OCI-LY1 (cell line): Measurements from ENCODE around the gene C1orf87.

Experiments used
- H2AFZ ChIP-seq: fragments of 200-600 bp; sonication (generic), shearing (Covaris generic); 2 replicates; pipeline ENCODE4 v1.6.0; 2014; ENCODE audit warnings: antibody characterized with exemption, mild to moderate bottlenecking, low read length
- H3F3A ChIP-seq: fragments of 200-600 bp; sonication (generic), shearing (Covaris generic); 2 replicates; pipeline ENCODE4 v1.6.0; 2014; ENCODE audit warnings: mild to moderate bottlenecking, antibody characterized with exemption, low read length, moderate library complexity; ENCODE audit not compliant: insufficient read depth
- H3K27ac ChIP-seq: fragments of 200-600 bp; sonication (generic); 2 replicates; pipeline ENCODE4 v1.5.1; 2014; ENCODE audit warnings: low read length, mixed run types, mild to moderate bottlenecking, low read depth; ENCODE audit not compliant: poor library complexity, severe bottlenecking
- H3K27me3 ChIP-seq: fragments of 200-600 bp; sonication (generic); 2 replicates; pipeline ENCODE4 v1.6.0; 2014; ENCODE audit warnings: antibody characterized with exemption, mild to moderate bottlenecking, low read length, moderate library complexity; ENCODE audit not compliant: insufficient read depth
- H3K36me3 ChIP-seq: fragments of 200-600 bp; sonication (generic); 2 replicates; pipeline ENCODE4 v1.6.1; 2014; ENCODE audit warnings: mild to moderate bottlenecking, antibody characterized with exemption, low read length, moderate library complexity, mixed read lengths; ENCODE audit not compliant: insufficient read depth
- H3K4me1 ChIP-seq: fragments of 200-600 bp; sonication (generic); 2 replicates; pipeline ENCODE4 v1.5.1; 2014; ENCODE audit warnings: mild to moderate bottlenecking, low read length, moderate library complexity; ENCODE audit not compliant: insufficient read depth, severe bottlenecking
- H3K4me2 ChIP-seq: fragments of 200-600 bp; sonication (generic), shearing (Covaris generic); 2 replicates; pipeline ENCODE4 v1.6.1; 2014; ENCODE audit warnings: low read length
- H3K4me3 ChIP-seq: fragments of 200-600 bp; sonication (generic); 2 replicates; pipeline ENCODE4 v1.5.1; 2014; ENCODE audit warnings: low read length, low read depth, mild to moderate bottlenecking, mixed read lengths; ENCODE audit not compliant: poor library complexity, severe bottlenecking
- H3K79me2 ChIP-seq: fragments of 200-600 bp; shearing (Covaris generic); 2 replicates; pipeline ENCODE4 v1.6.1; 2016; ENCODE audit warnings: mixed run types, low read length, mixed read lengths; ENCODE audit not compliant: insufficient read depth
- H3K9ac ChIP-seq: fragments of 200-600 bp; sonication (generic), shearing (Covaris generic); 2 replicates; pipeline ENCODE4 v1.6.1; 2014; ENCODE audit warnings: mild to moderate bottlenecking, low read length, mixed read lengths
- H3K9me2 ChIP-seq: fragments of 200-600 bp; sonication (generic), shearing (Covaris generic); 2 replicates; pipeline ENCODE4 v1.6.1; 2014; ENCODE audit warnings: low read depth, mild to moderate bottlenecking, low read length, mixed read lengths
- H3K9me3 ChIP-seq: fragments of 200-600 bp; shearing (Covaris generic); 2 replicates; pipeline ENCODE4 v1.6.1; 2014; ENCODE audit warnings: low read length, mixed read lengths
- H4K20me1 ChIP-seq: fragments of 200-600 bp; sonication (generic), shearing (Covaris generic); 2 replicates; pipeline ENCODE4 v1.6.0; 2016; ENCODE audit warnings: mild to moderate bottlenecking, low read length; ENCODE audit not compliant: insufficient read depth
- CTCF ChIP-seq: fragments of 200-600 bp; sonication (generic), shearing (Covaris generic); IDR thresholded peaks from 2 replicates; pipeline ENCODE4 v1.5.1; 2017; ENCODE audit warnings: mild to moderate bottlenecking, antibody characterized with exemption, low read length, moderate library complexity, mixed read lengths
- EZH2 ChIP-seq: fragments of 200-600 bp; sonication (generic), shearing (Covaris generic); IDR thresholded peaks from 2 replicates; pipeline ENCODE4 v1.8.0; 2017; ENCODE audit warnings: borderline replicate concordance, mixed run types, mild to moderate bottlenecking, antibody characterized with exemption, low read length, moderate library complexity, mixed read lengths

Gene C1orf87

GRCh38 chr1:59992040-59992820 is 81.3 kb downstream of the C1orf87 start:
- H3K4me2 ChIP-seq, result no peak overlapping the region
- TF ChIP-seq CTCF, result no peak
- no peak for TF ChIP-seq EZH2
- H3K9ac ChIP-seq, result no peak overlapping the region
- H3K27me3 ChIP-seq, result no peaks in the 10 kb centered on the region
- H3F3A ChIP-seq, result no peaks in the 10 kb centered on the region
- H3K4me3 ChIP-seq, result no peak overlapping the region
- H3K36me3 ChIP-seq, result no peaks in the 10 kb centered on the region
- no peaks in the 10 kb centered on the region for H3K79me2 ChIP-seq
- no peak overlapping the region for H3K27ac ChIP-seq
- no peaks in the 10 kb centered on the region for H3K9me3 ChIP-seq
- H2AFZ ChIP-seq, result no peak overlapping the region
- no peaks in the 10 kb centered on the region for H3K9me2 ChIP-seq
- no peaks in the 10 kb centered on the region for H3K4me1 ChIP-seq
- H4K20me1 ChIP-seq, result no peaks in the 10 kb centered on the region

GRCh38 chr1:59990470-59990869 is 83.1 kb downstream of the C1orf87 start:
- Histone ChIP-seq H4K20me1 (no peaks in the 10 kb centered on the region), H3K4me1 (no peaks in the 10 kb centered on the region), H3F3A (no peaks in the 10 kb centered on the region), H3K27me3 (no peaks in the 10 kb centered on the region), H3K9me3 (no peaks in the 10 kb centered on the region), H2AFZ (no peak overlapping the region), H3K4me3 (no peak overlapping the region), H3K36me3 (no peaks in the 10 kb centered on the region), H3K79me2 (no peaks in the 10 kb centered on the region), H3K9me2 (no peaks in the 10 kb centered on the region), H3K4me2 (no peak overlapping the region), H3K9ac (no peak overlapping the region), H3K27ac (no peak overlapping the region)
- TF ChIP-seq CTCF (no peak), EZH2 (no peak)

- Histone ChIP-seq H3K9ac (no peak overlapping the region), H3K4me3 (no peak overlapping the region), H3K36me3 (no peaks in the 10 kb centered on the region), H3K79me2 (no peaks in the 10 kb centered on the region), H3K9me3 (no peaks in the 10 kb centered on the region), H3K27me3 (no peaks in the 10 kb centered on the region), H3K27ac (no peak overlapping the region), H3F3A (no peaks in the 10 kb centered on the region), H3K4me2 (no peak overlapping the region), H4K20me1 (no peaks in the 10 kb centered on the region), H3K9me2 (no peaks in the 10 kb centered on the region), H3K4me1 (no peaks in the 10 kb centered on the region), H2AFZ (no peak overlapping the region)
- TF ChIP-seq CTCF (no peak), EZH2 (no peak)
These were observed 86.9 kb downstream of the C1orf87 start for GRCh38 chr1:59986516-59987310.
